Activated CD4-positive, alpha-beta memory T cell treated with anti-CD3 and anti-CD28 coated beads for 36 hours (primary cell): ENCODE results near the gene MED13L. TPM values are rescaled to one million over a fixed set of nuclear protein-coding genes. Genes with fewer than 3 reads are reported as not detected.

Source experiments
- CTCF ChIA-PET: fragments of 350-600 bp; sonication (Branson Sonifier 250); formaldehyde crosslinking; loops from one replicate; lab custom pipeline; 2021; ENCODE audit warnings: antibody characterized with exemption, inconsistent platforms; lab: Charles Lee
- POLR2A ChIA-PET: fragments of 350-600 bp; sonication (Branson Sonifier 250); formaldehyde crosslinking; loops from one replicate; lab custom pipeline; 2021; ENCODE audit warnings: antibody characterized with exemption; lab: Charles Lee
- DNase-seq: peaks from one replicate; pipeline ENCODE4 v3.0.0-alpha.2; 2020
- H3K27ac Mint-ChIP-seq: one replicate; pipeline ENCODE4 v1.8.0; 2021; ENCODE audit warnings: mixed read lengths
- H3K27me3 Mint-ChIP-seq: one replicate; pipeline ENCODE4 v1.8.0; 2021; ENCODE audit warnings: mixed read lengths
- H3K36me3 Mint-ChIP-seq: one replicate; pipeline ENCODE4 v1.8.0; 2021; ENCODE audit warnings: mixed read lengths
- H3K4me1 Mint-ChIP-seq: one replicate; pipeline ENCODE4 v1.8.0; 2021; ENCODE audit warnings: low read depth, mixed read lengths
- H3K4me3 Mint-ChIP-seq: one replicate; pipeline ENCODE4 v1.8.0; 2021; ENCODE audit warnings: mild to moderate bottlenecking, mixed read lengths
- H3K9me3 Mint-ChIP-seq: one replicate; pipeline ENCODE4 v1.8.0; 2021; ENCODE audit warnings: mixed read lengths
- intact Hi-C: fragments of 100-400 bp; cut with micrococcal nuclease; formaldehyde crosslinking; loops from one replicate; pipeline ENCODE4 v1.15.1; 2023
- total RNA-seq, 2 experiments: library from RNA; stranded (reverse); gene quantifications; one replicate each; pipeline ENCODE4 v1.2.3, GENCODE V29; 2021

Gene MED13L
- total RNA-seq, 2 experiments from 2014 or later = 37.7 to 41.4 TPM

DNA sequence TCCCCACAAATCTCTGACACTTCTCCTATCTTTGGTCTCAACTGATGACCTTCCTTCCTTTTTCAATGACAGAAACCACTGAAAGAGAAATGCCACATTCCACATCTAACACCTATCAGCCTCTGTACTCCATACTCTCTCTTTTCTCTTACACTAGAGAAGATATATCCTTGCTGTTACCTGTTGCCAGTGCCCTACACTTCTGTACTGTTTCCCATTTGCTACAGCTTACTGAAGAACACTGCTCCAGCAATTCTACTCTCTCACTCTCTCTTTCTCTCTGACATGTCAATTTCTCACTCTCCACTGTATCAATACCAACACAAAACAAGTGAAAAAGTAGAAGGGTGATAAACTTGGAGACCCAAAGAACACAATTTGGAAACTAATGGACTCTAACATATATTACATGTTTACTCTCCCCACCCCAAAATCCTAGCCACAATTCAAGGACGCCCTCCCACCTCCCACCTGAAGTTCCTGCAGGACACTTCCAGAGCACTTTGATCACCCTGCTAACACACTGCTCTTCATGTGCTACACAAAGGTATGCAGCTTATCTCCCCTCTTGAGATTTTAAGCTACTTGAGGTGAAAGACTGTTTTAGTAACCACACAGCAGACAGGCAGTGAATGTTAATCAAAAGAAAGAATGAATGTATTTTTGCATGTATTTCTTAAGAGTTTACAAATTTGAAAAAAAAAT is 95.0 kb downstream of the MED13L start:
- DNase-seq = no peak
- CTCF ChIA-PET = no interaction called here
- no peaks in the 10 kb centered on the region for H3K27me3 Mint-ChIP-seq
- POLR2A ChIA-PET = interaction anchor here (1.0 kb wide), 1 partner anchor 11 kb away, joined by 3 read pairs; no protein-coding TSS in a partner anchor
- no peak overlapping the region for H3K4me3 Mint-ChIP-seq
- intact Hi-C loops = no loop called here
- H3K9me3 Mint-ChIP-seq = no peaks in the 10 kb centered on the region
- no peaks in the 10 kb centered on the region for H3K36me3 Mint-ChIP-seq
- peaks cover 63% of the 10 kb centered on the region for H3K4me1 Mint-ChIP-seq
- no peak overlapping the region for H3K27ac Mint-ChIP-seq

DNA sequence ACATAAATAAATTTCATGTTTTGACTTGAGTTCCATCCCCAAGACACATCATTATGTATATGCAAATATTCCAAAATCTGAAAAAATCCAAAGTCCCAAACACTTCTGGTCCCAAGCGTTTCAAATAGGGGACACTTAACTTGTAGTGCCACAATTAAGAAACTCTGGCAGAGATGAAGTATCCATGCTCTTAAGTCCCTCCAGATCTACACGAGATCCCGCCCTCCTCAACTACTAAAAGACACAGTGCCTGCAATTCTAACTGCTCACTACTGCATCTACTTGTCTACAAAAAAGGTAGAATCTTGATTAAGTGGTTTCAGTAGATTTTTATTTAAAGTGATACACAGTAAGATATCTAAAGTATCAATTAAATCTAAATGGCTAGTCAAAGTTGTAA is 97.0 kb downstream of the MED13L start:
- H3K4me1 Mint-ChIP-seq = peaks cover 57% of the 10 kb centered on the region
- DNase-seq = no peak
- no peaks in the 10 kb centered on the region for H3K9me3 Mint-ChIP-seq
- CTCF ChIA-PET = no interaction called here
- intact Hi-C loops = no loop called here
- POLR2A ChIA-PET = no interaction called here
- no peak overlapping the region for H3K27ac Mint-ChIP-seq
- no peaks in the 10 kb centered on the region for H3K27me3 Mint-ChIP-seq
- H3K4me3 Mint-ChIP-seq = no peak overlapping the region
- H3K36me3 Mint-ChIP-seq = no peaks in the 10 kb centered on the region

- intact Hi-C loops = no loop called here
These were observed 98.1 kb downstream of the MED13L start for GRCh38 chr12:116179384-116179783.

DNA sequence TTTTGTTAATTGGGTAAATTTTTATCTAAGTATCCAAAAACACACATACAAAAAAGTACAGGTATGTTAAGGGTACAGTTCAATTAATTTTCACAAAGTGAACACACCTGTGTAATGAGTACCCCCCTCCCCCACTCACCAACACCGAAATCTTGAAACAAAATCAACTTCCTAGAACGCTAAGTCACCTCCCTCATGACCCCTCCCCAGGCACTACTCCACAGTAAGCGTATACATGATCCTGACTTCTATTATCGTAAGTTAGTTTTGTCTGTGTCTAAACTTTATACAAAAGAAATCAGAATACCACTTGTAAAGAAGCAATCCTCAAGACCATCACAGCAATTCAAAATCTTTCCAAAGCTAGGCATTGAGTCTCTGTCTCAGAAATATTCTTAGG is 100.5 kb downstream of the MED13L start:
- ChIA-PET CTCF (interaction anchor here (0.5 kb wide), 1 partner anchor 68 kb away, joined by 3 read pairs; no protein-coding TSS in a partner anchor), POLR2A (no interaction called here)
- no peaks in the 10 kb centered on the region for H3K9me3 Mint-ChIP-seq
- no peak for DNase-seq
- no peaks in the 10 kb centered on the region for H3K27me3 Mint-ChIP-seq
- no peak overlapping the region for H3K27ac Mint-ChIP-seq
- no peaks in the 10 kb centered on the region for H3K36me3 Mint-ChIP-seq
- peaks cover 62% of the 10 kb centered on the region for H3K4me1 Mint-ChIP-seq
- intact Hi-C loops = no loop called here
- no peak overlapping the region for H3K4me3 Mint-ChIP-seq

More at GRCh38 chr12:116179384-116179783, 98.1 kb downstream of the MED13L start:
- peaks cover 58% of the 10 kb centered on the region for H3K4me1 Mint-ChIP-seq
- H3K4me3 Mint-ChIP-seq = no peak overlapping the region
- no peaks in the 10 kb centered on the region for H3K27me3 Mint-ChIP-seq
- ChIA-PET POLR2A (no interaction called here), CTCF (no interaction called here)
- H3K36me3 Mint-ChIP-seq = no peaks in the 10 kb centered on the region
- DNase-seq = no peak
- no peaks in the 10 kb centered on the region for H3K9me3 Mint-ChIP-seq
- H3K27ac Mint-ChIP-seq = no peak overlapping the region

DNA sequence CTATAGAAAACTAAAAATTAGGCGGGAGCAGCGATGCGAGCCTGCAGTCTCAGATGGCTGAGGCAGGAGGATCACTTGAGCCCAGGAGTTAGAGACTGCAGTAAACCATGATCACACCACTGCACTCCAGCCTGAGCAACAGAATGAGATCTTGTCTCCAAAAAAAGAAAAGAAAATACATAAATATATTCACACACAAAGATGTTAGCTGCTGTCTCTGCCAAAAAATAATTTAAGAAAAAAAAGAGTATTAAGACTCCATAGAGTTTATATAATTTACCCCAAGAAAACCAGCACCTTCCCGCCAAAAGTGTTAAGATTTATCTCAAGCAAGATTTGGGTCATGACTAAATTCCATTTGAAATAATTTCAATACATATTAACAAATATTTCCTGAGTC is 102.6 kb downstream of the MED13L start:
- CTCF ChIA-PET = interaction anchor here (0.6 kb wide), 1 partner anchor 176 kb away, joined by 3 read pairs; no protein-coding TSS in a partner anchor
- no peak overlapping the region for H3K27ac Mint-ChIP-seq
- intact Hi-C loops = no loop called here
- H3K9me3 Mint-ChIP-seq = no peaks in the 10 kb centered on the region
- POLR2A ChIA-PET = no interaction called here
- H3K36me3 Mint-ChIP-seq = no peaks in the 10 kb centered on the region
- H3K27me3 Mint-ChIP-seq = no peaks in the 10 kb centered on the region
- DNase-seq = no peak
- peaks cover 62% of the 10 kb centered on the region for H3K4me1 Mint-ChIP-seq
- H3K4me3 Mint-ChIP-seq = no peak overlapping the region

GRCh38 chr12:116174006-116174405 is 103.5 kb downstream of the MED13L start:
- H3K27ac Mint-ChIP-seq = peak overlapping the region; percentile 28
- no peaks in the 10 kb centered on the region for H3K36me3 Mint-ChIP-seq
- intact Hi-C loops = no loop called here
- no peaks in the 10 kb centered on the region for H3K27me3 Mint-ChIP-seq
- no peaks in the 10 kb centered on the region for H3K9me3 Mint-ChIP-seq
- ChIA-PET CTCF (no interaction called here), POLR2A (no interaction called here)
- peaks cover 65% of the 10 kb centered on the region for H3K4me1 Mint-ChIP-seq
- DNase-seq = no peak
- H3K4me3 Mint-ChIP-seq = no peak overlapping the region

- Mint-ChIP-seq H3K9me3 (no peaks in the 10 kb centered on the region), H3K27me3 (no peaks in the 10 kb centered on the region), H3K4me3 (peak overlapping the region; percentile 56), H3K4me1 (peaks cover 69% of the 10 kb centered on the region), H3K27ac (peak overlapping the region; percentile 92), H3K36me3 (no peaks in the 10 kb centered on the region)
- POLR2A ChIA-PET = interaction anchor here (0.6 to 0.7 kb wide), 3 partner anchors 11 to 374 kb away, joined by 3 read pairs; no protein-coding TSS in a partner anchor
- CTCF ChIA-PET = interaction anchor here (0.7 to 1.7 kb wide), 6 partner anchors 32 to 119 kb away, joined by 3 to 6 read pairs (median 3); no protein-coding TSS in a partner anchor
- intact Hi-C loops = loop anchor here (1.0 to 2.0 kb wide), 5 partner anchors 16 to 106 kb away; no protein-coding TSS in a partner anchor
- DNase-seq = peak; percentile 71
These were observed 105.2 kb downstream of the MED13L start for GRCh38 chr12:116172224-116172849.

GRCh38 chr12:116171549-116171948 is 105.9 kb downstream of the MED13L start:
- no peaks in the 10 kb centered on the region for H3K9me3 Mint-ChIP-seq
- peak overlapping the region; percentile 92 for H3K27ac Mint-ChIP-seq
- ChIA-PET POLR2A (interaction anchor here (0.7 kb wide), 1 partner anchor 11 kb away, joined by 3 read pairs; no protein-coding TSS in a partner anchor), CTCF (interaction anchor here (0.6 to 1.7 kb wide), 7 partner anchors 30 to 118 kb away, joined by 3 to 6 read pairs (median 3); no protein-coding TSS in a partner anchor)
- H3K4me3 Mint-ChIP-seq = peak overlapping the region; percentile 56
- intact Hi-C loops = no loop called here
- no peaks in the 10 kb centered on the region for H3K27me3 Mint-ChIP-seq
- H3K4me1 Mint-ChIP-seq = peaks cover 69% of the 10 kb centered on the region
- no peak for DNase-seq
- H3K36me3 Mint-ChIP-seq = no peaks in the 10 kb centered on the region

DNA sequence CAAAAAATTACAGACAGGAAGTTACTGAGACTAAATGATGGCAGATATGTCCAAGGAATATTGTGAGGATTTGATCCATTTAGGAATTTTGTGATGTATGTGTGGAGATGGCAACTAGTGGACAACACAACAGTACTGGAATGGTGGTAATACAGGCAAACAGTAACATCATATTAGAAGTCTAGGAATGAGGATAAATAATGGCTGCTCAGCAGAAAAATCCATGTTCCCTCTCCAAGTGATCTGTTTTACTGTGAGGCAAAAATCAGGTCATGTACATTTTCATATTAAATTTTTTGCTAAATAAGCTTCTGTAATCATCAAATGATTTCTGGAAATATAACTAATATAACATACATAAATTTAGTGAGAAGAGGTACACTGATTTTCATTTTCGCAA is 108.4 kb downstream of the MED13L start:
- H3K36me3 Mint-ChIP-seq = no peaks in the 10 kb centered on the region
- H3K27ac Mint-ChIP-seq = no peak overlapping the region
- no peaks in the 10 kb centered on the region for H3K9me3 Mint-ChIP-seq
- no peak overlapping the region for H3K4me3 Mint-ChIP-seq
- no peak for DNase-seq
- ChIA-PET CTCF (no interaction called here), POLR2A (no interaction called here)
- H3K4me1 Mint-ChIP-seq = peaks cover 70% of the 10 kb centered on the region
- intact Hi-C loops = no loop called here
- no peaks in the 10 kb centered on the region for H3K27me3 Mint-ChIP-seq

DNA sequence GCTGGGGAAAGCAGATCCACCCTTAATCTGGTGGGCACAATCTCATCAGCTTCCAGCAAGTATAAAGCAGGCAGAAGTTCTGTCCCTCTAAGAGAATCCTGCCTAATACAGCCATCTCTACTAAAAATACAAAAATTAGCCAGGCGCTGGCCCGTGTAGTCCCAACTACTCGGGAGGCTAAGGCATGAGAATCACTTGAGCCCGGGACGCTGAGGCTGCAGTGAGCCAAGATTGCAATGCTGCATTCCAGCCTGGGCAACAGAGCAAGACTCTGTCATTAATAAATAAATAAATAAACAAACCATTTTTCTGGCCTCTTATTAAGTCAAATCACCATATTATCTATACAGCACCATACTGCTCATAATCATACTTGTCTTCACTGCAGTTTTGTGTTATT is 111.2 kb downstream of the MED13L start:
- H3K9me3 Mint-ChIP-seq = no peaks in the 10 kb centered on the region
- no peak overlapping the region for H3K27ac Mint-ChIP-seq
- no peak for DNase-seq
- no peaks in the 10 kb centered on the region for H3K27me3 Mint-ChIP-seq
- intact Hi-C loops = no loop called here
- H3K4me3 Mint-ChIP-seq = no peak overlapping the region
- H3K4me1 Mint-ChIP-seq = peaks cover 56% of the 10 kb centered on the region
- ChIA-PET POLR2A (no interaction called here), CTCF (no interaction called here)
- no peaks in the 10 kb centered on the region for H3K36me3 Mint-ChIP-seq

GRCh38 chr12:116165036-116165425 is 112.5 kb downstream of the MED13L start:
- H3K4me1 Mint-ChIP-seq = peaks cover 54% of the 10 kb centered on the region
- CTCF ChIA-PET = interaction anchor here (1.2 kb wide), 1 partner anchor 111 kb away, joined by 4 read pairs; no protein-coding TSS in a partner anchor
- H3K27me3 Mint-ChIP-seq = no peaks in the 10 kb centered on the region
- POLR2A ChIA-PET = no interaction called here
- no peak for DNase-seq
- H3K9me3 Mint-ChIP-seq = no peaks in the 10 kb centered on the region
- no peak overlapping the region for H3K4me3 Mint-ChIP-seq
- intact Hi-C loops = no loop called here
- no peaks in the 10 kb centered on the region for H3K36me3 Mint-ChIP-seq
- H3K27ac Mint-ChIP-seq = no peak overlapping the region

- H3K36me3 Mint-ChIP-seq = no peaks in the 10 kb centered on the region
- intact Hi-C loops = no loop called here
- ChIA-PET POLR2A (no interaction called here), CTCF (interaction anchor here (1.0 to 1.2 kb wide), 2 partner anchors 23 to 112 kb away, joined by 3 to 4 read pairs; no protein-coding TSS in a partner anchor)
- no peaks in the 10 kb centered on the region for H3K9me3 Mint-ChIP-seq
- no peaks in the 10 kb centered on the region for H3K27me3 Mint-ChIP-seq
- H3K4me1 Mint-ChIP-seq = peaks cover 50% of the 10 kb centered on the region
- peak overlapping the region; percentile 13 for H3K27ac Mint-ChIP-seq
- no peak for DNase-seq
- H3K4me3 Mint-ChIP-seq = no peak overlapping the region
These were observed 113.0 kb downstream of the MED13L start for GRCh38 chr12:116164250-116165035.
